G401.6 (cell line): ENCODE results near the gene NDP.

Source experiments
- FAIRE-seq: peaks from 2 replicates; lab custom pipeline; 2012; peaks lifted over from hg19 to GRCh38; lab: Jason Lieb, UNC

The NDP gene

GRCh38 chrX:43973249-43974099 lies at the start of gene NDP:
Gene NDP (minus strand): TSS chrX:43973390. CDS start chrX:43958645, 14,745 bp downstream.
- FAIRE-seq, result no peak

GRCh38 chrX:44022964-44023363 lies 49.8 kb upstream of the NDP start:
- no peak for FAIRE-seq

- no peak for FAIRE-seq
Observed at GRCh38 chrX:44020693-44021092, 47.5 kb upstream of the NDP start.

- FAIRE-seq, result no peak
Observed at GRCh38 chrX:44019911-44020310, 46.7 kb upstream of the NDP start.

- FAIRE-seq, result no peak
Observed at GRCh38 chrX:44017676-44018075, 44.5 kb upstream of the NDP start.

- FAIRE-seq, result no peak
Observed at GRCh38 chrX:44016906-44017305, 43.7 kb upstream of the NDP start.

- FAIRE-seq, result no peak
Observed at GRCh38 chrX:44012484-44013096, 39.4 kb upstream of the NDP start.

- FAIRE-seq, result no peak
Observed at GRCh38 chrX:44011506-44011905, 38.3 kb upstream of the NDP start.

GRCh38 chrX:44010626-44011025 lies 37.4 kb upstream of the NDP start:
- no peak for FAIRE-seq

- no peak for FAIRE-seq
Observed at GRCh38 chrX:44006081-44006480, 32.9 kb upstream of the NDP start.

- no peak for FAIRE-seq
Observed at GRCh38 chrX:44003975-44004374, 30.8 kb upstream of the NDP start.

- FAIRE-seq, result no peak
Observed at GRCh38 chrX:44002567-44002966, 29.4 kb upstream of the NDP start.

GRCh38 chrX:43998374-43998773 lies 25.2 kb upstream of the NDP start:
- FAIRE-seq, result no peak

GRCh38 chrX:43996491-43996890 lies 23.3 kb upstream of the NDP start:
- no peak for FAIRE-seq

GRCh38 chrX:43986083-43986482 lies 12.9 kb upstream of the NDP start:
- FAIRE-seq, result no peak

GRCh38 chrX:43985511-43985910 lies 12.3 kb upstream of the NDP start:
- no peak for FAIRE-seq

- no peak for FAIRE-seq
Observed at GRCh38 chrX:43978226-43978625, 5.0 kb upstream of the NDP start.

- FAIRE-seq, result no peak
Observed at GRCh38 chrX:43976205-43976604, 3.0 kb upstream of the NDP start.

GRCh38 chrX:43975796-43976195 lies 2.6 kb upstream of the NDP start:
- FAIRE-seq, result no peak

GRCh38 chrX:43974741-43975465 lies 1.7 kb upstream of the NDP start:
- no peak for FAIRE-seq

GRCh38 chrX:43974100-43974475 lies 898 bp upstream of the NDP start:
- no peak for FAIRE-seq

GRCh38 chrX:43971966-43972961 lies 926 bp downstream of the NDP start:
- no peak for FAIRE-seq
